ENCODE results near the gene TFE3. TPM values are rescaled to one million over a fixed set of nuclear protein-coding genes. Genes with fewer than 3 reads are reported as not detected.

TFE3 gene
- total and polyA plus RNA-seq, 2 donors (not counting 3 experiments of a cell fraction or from before 2014, with no cell fraction given), result 22.3 to 37.1 TPM

GRCh38 chrX:49073601-49074575 lies 30.7 kb upstream of the TFE3 start, which contains the start of gene PRAF2:
TSS of gene PRAF2 (minus strand) at chrX:49074002. CDS start at chrX:49073987, 15 bp downstream.
- ChIA-PET POLR2A (interaction anchor here (0.6 kb wide), 1 partner anchor 36 kb away, joined by 10 read pairs; no protein-coding TSS in a partner anchor), CTCF (interaction anchor here (0.6 kb wide), 1 partner anchor 31 kb away, joined by 3 read pairs; the partner anchor contains the start of gene TFE3)
- H3K36me3 ChIP-seq (ENCODE audit: control insufficient read depth in 2 of 2, extremely low read depth in 1 of 2, insufficient read depth in 2 of 2, low read length in 2 of 2), result no peaks in the 10 kb centered on the region
- dilution Hi-C loops (cut with MboI; ENCODE audit: extremely low pct_ligation_motif_present, low sequenced_read_pairs), result no loop called here
- H3K4me3 ChIP-seq (replicated peaks in 1 of 3; ENCODE audit: insufficient read depth in 1 of 3, low read depth in 1 of 3, low read length in 3 of 3), result peak within 1 kb of the TSS; percentile 37 to 85 (median 63)
- H3K4me2 ChIP-seq (ENCODE audit: insufficient read depth, low read length), result peak within 1 kb of the TSS; percentile 86
- intact Hi-C loops (cut with micrococcal nuclease), result loop anchor here (2.0 to 10.0 kb wide), 2 partner anchors 27 to 681 kb away; no protein-coding TSS in a partner anchor
- peak; percentile 99 for FAIRE-seq
- TF ChIP-seq POLR2A (IDR thresholded peaks at IDR 0.05; ENCODE audit: low read depth, low read length), result peak; percentile 65
- peak; percentile 88 for TF ChIP-seq MAX (IDR thresholded peaks at IDR 0.05; ENCODE audit: insufficient read depth, insufficient read length)
- peak; percentile 54 for TF ChIP-seq POLR2AphosphoS5 (IDR thresholded peaks at IDR 0.05; ENCODE audit: insufficient read depth, low read depth, low read length)
- no peak for TF ChIP-seq CTCF (IDR thresholded peaks at IDR 0.05; ENCODE audit: extremely low read depth in 1 of 2, insufficient read depth in 1 of 2, low read depth in 1 of 2, low read length in 2 of 2)
- no peaks in the 10 kb centered on the region for H4K20me1 ChIP-seq (replicated peaks; ENCODE audit: control insufficient read depth, extremely low read depth, insufficient read depth, low read length)
- no peaks in the 10 kb centered on the region for H3K9me1 ChIP-seq (replicated peaks; ENCODE audit: control insufficient read depth, extremely low read depth, insufficient read depth, low read length)
- BruUV-seq (replicated peaks), result TSS peak; percentile 33
- peak; percentile 91 for DNase-seq (ENCODE audit: low read depth, low spot score)
- no peaks in the 10 kb centered on the region for H3K9me3 ChIP-seq (replicated peaks; ENCODE audit: control insufficient read depth, insufficient read depth, low read length)
- H3K9ac ChIP-seq (replicated peaks; ENCODE audit: extremely low read depth, insufficient read depth, low read length), result peak within 1 kb of the TSS; percentile 63
- peak within 1 kb of the TSS; percentile 82 for H2AFZ ChIP-seq (ENCODE audit: low read depth, low read length)
- peaks cover 9% of the 10 kb centered on the region for H3K4me1 ChIP-seq (ENCODE audit: control insufficient read depth, extremely low read depth, insufficient read depth, low read length)
- H3K27me3 ChIP-seq (ENCODE audit: control insufficient read depth in 2 of 2, insufficient read depth in 2 of 2, low read length in 2 of 2), result no peaks in the 10 kb centered on the region
- H3K27ac ChIP-seq (ENCODE audit: insufficient read depth, low read depth, low read length), result peak within 1 kb of the TSS; percentile 48
- peaks cover 11% of the 10 kb centered on the region for H3K79me2 ChIP-seq (ENCODE audit: control insufficient read depth, insufficient read depth, low read length)
